Trophoblast cell (in vitro differentiated cells and primary cell): ENCODE measurements around the gene OR10A4.

Experiments used
- DNase-seq, 2 donors: peaks; one replicate each; pipeline ENCODE4 v3.0.0-alpha.2; 2016
- H2AFZ ChIP-seq: 2 replicates; pipeline ENCODE4 v1.6.1; 2013; ENCODE audit warnings: low read length, moderate library complexity, mild to moderate bottlenecking; ENCODE audit not compliant: insufficient read depth, poor library complexity
- H2AK5ac ChIP-seq: 2 replicates; pipeline ENCODE4 v1.6.1; 2013; ENCODE audit warnings: mild to moderate bottlenecking, low read length
- H2BK120ac ChIP-seq: 2 replicates; pipeline ENCODE4 v1.6.1; 2013; ENCODE audit warnings: low read length, mild to moderate bottlenecking, moderate library complexity; ENCODE audit not compliant: insufficient read depth, poor library complexity
- H2BK12ac ChIP-seq: 2 replicates; pipeline ENCODE4 v1.6.1; 2013; ENCODE audit warnings: mild to moderate bottlenecking, low read length, moderate library complexity
- H2BK5ac ChIP-seq: 2 replicates; pipeline ENCODE4 v1.6.1; 2013; ENCODE audit warnings: low read length, low read depth, moderate library complexity, mild to moderate bottlenecking; ENCODE audit not compliant: poor library complexity
- H3K14ac ChIP-seq: 2 replicates; pipeline ENCODE4 v1.6.1; 2013; ENCODE audit warnings: mild to moderate bottlenecking, low read length
- H3K18ac ChIP-seq: 2 replicates; pipeline ENCODE4 v1.6.1; 2013; ENCODE audit warnings: mild to moderate bottlenecking, low read length
- H3K23ac ChIP-seq: 2 replicates; pipeline ENCODE4 v1.6.1; 2013; ENCODE audit warnings: low read length
- H3K27ac ChIP-seq: 2 replicates; pipeline ENCODE4 v1.5.1; 2013; ENCODE audit warnings: low read depth, mild to moderate bottlenecking, inconsistent platforms, low read length, moderate library complexity
- H3K27me3 ChIP-seq: 2 replicates; pipeline ENCODE4 v1.6.1; 2013; ENCODE audit warnings: inconsistent platforms, mild to moderate bottlenecking, low read length, moderate library complexity; ENCODE audit not compliant: insufficient read depth
- H3K36me3 ChIP-seq, 2 experiments: 1 replicate in 1 of 2; 2 replicates in 1 of 2; pipeline ENCODE4 v1.6.1; 2013; ENCODE audit warnings: low read length in 2 of 2, mild to moderate bottlenecking in 2 of 2, moderate library complexity in 1 of 2; ENCODE audit not compliant: insufficient read depth in 2 of 2, control insufficient read depth in 1 of 2
- H3K4ac ChIP-seq: 2 replicates; pipeline ENCODE4 v1.6.1; 2013; ENCODE audit warnings: low read depth, mild to moderate bottlenecking, low read length, moderate library complexity
- H3K4me1 ChIP-seq, 2 experiments: 1 replicate in 1 of 2; 2 replicates in 1 of 2; pipeline ENCODE4 v1.6.1; 2013; ENCODE audit warnings: low read length in 2 of 2, mild to moderate bottlenecking in 2 of 2, moderate library complexity in 1 of 2; ENCODE audit not compliant: insufficient read depth in 2 of 2, control insufficient read depth in 1 of 2
- H3K4me2 ChIP-seq: 2 replicates; pipeline ENCODE4 v1.6.1; 2013; ENCODE audit warnings: inconsistent platforms, mild to moderate bottlenecking, low read length, moderate library complexity
- H3K4me3 ChIP-seq: 2 replicates; pipeline ENCODE4 v1.5.1; 2013; ENCODE audit warnings: mild to moderate bottlenecking, low read depth, low read length, inconsistent platforms
- H3K79me1 ChIP-seq: one replicate; pipeline ENCODE4 v1.6.1; 2013; ENCODE audit warnings: low read length
- H3K79me2 ChIP-seq: 2 replicates; pipeline ENCODE4 v1.6.1; 2013; ENCODE audit warnings: low read length, mild to moderate bottlenecking; ENCODE audit not compliant: control insufficient read depth, insufficient read depth, poor library complexity
- H3K9ac ChIP-seq: 2 replicates; pipeline ENCODE4 v1.6.1; 2013; ENCODE audit warnings: mild to moderate bottlenecking, low read length
- H3K9me3 ChIP-seq: 2 replicates; pipeline ENCODE4 v1.6.1; 2013; ENCODE audit warnings: low read depth, mild to moderate bottlenecking, control low read depth, inconsistent platforms, low read length; ENCODE audit not compliant: insufficient read depth
- H4K12ac ChIP-seq: 2 replicates; pipeline ENCODE4 v1.6.1; 2013; ENCODE audit warnings: low read depth, mild to moderate bottlenecking, low read length, moderate library complexity
- H4K8ac ChIP-seq: 2 replicates; pipeline ENCODE4 v1.6.1; 2013; ENCODE audit warnings: low read depth, mild to moderate bottlenecking, low read length, moderate library complexity
- H4K91ac ChIP-seq: one replicate; pipeline ENCODE4 v1.6.1; 2013; ENCODE audit warnings: low read depth, mild to moderate bottlenecking, low read length, moderate library complexity
- WGBS: extraction: QIAGEN DNeasy Blood & Tissue Kit; methylation state at CpG from one replicate; pipeline ENCODE4 v1.1.7; 2013; ENCODE audit warnings: missing lambda C conversion rate; ENCODE audit not compliant: insufficient read length, insufficient coverage; ENCODE audit errors: extremely low coverage; 5-methylcytosine and 5-hydroxymethylcytosine counted together

Gene OR10A4

DNA sequence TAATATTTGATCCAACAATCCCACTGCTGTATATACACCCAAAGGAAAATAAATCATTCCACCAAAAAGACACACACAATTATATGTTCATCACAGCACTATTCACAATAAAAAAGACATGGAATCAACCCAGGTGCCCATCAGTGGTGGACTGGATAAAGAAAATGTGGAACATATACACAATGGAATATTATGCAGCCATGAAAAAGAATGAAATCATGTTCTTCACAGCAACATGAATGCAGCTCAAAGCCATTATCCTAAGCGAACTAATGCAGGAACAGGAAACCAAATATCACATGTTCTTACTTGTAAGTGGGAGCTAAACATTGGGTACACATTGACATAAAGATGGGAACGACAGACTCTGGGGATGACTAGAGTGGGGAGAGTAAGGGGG, 43.3 kb downstream of the OR10A4 start:
- no peaks in the 10 kb centered on the region for H3K4me1 ChIP-seq
- H3K9ac ChIP-seq, result no peak overlapping the region
- no peaks in the 10 kb centered on the region for H3K9me3 ChIP-seq
- H3K14ac ChIP-seq, result no peak overlapping the region
- no peaks in the 10 kb centered on the region for H3K36me3 ChIP-seq
- H3K27ac ChIP-seq, result no peak overlapping the region
- no peaks in the 10 kb centered on the region for H3K27me3 ChIP-seq
- no peak overlapping the region for H4K91ac ChIP-seq
- H3K23ac ChIP-seq, result no peak overlapping the region
- no peak overlapping the region for H3K4me3 ChIP-seq
- no peak overlapping the region for H4K8ac ChIP-seq
- H3K4me2 ChIP-seq, result no peak overlapping the region
- no peak overlapping the region for H2AFZ ChIP-seq
- H2AK5ac ChIP-seq, result no peak overlapping the region
- no peak for DNase-seq
- no peak overlapping the region for H4K12ac ChIP-seq
- H3K18ac ChIP-seq, result no peak overlapping the region
- no peaks in the 10 kb centered on the region for H3K79me1 ChIP-seq
- WGBS, result no CpG with 5 or more reads among the region's 2 CpGs
- no peaks in the 10 kb centered on the region for H3K79me2 ChIP-seq
- H2BK12ac ChIP-seq, result no peak overlapping the region
- H2BK120ac ChIP-seq, result no peak overlapping the region
- H2BK5ac ChIP-seq, result no peak overlapping the region
- H3K4ac ChIP-seq, result no peak overlapping the region

DNA sequence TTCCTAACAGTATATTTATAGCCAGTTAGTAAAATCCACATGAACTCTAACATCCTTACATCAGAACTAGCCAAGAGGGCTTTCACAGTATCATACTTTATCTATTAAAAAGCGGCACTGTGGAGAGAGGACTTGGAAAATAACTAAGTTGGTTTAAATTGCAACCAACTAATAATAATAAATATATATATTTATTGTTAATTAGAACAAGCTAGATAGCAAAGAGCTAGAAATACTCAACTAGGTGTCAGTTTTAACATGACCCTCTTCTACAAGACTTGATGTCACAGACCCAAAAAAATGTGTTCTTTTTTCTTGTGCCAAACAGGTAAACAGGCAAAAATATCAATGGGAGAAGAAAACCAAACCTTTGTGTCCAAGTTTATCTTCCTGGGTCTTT, 44.3 kb downstream of the OR10A4 start, which contains the start of gene OR2D3:
Gene OR2D3 (plus strand): TSS at position 301 of the 400 bp plus-strand sequence. CDS start 0 bp downstream, at position 301.
- no peak within 1 kb of the TSS for H3K27ac ChIP-seq
- no peak within 1 kb of the TSS for H2BK120ac ChIP-seq
- H2AFZ ChIP-seq, result no peak within 1 kb of the TSS
- H4K91ac ChIP-seq, result no peak within 1 kb of the TSS
- no peak within 1 kb of the TSS for H4K8ac ChIP-seq
- no peak within 1 kb of the TSS for H4K12ac ChIP-seq
- DNase-seq, result no peak
- no peak within 1 kb of the TSS for H3K23ac ChIP-seq
- H3K4ac ChIP-seq, result no peak within 1 kb of the TSS
- no peaks in the 10 kb centered on the region for H3K79me1 ChIP-seq
- no peak within 1 kb of the TSS for H2BK12ac ChIP-seq
- no peaks in the 10 kb centered on the region for H3K9me3 ChIP-seq
- no peak within 1 kb of the TSS for H3K9ac ChIP-seq
- H3K18ac ChIP-seq, result no peak within 1 kb of the TSS
- no peaks in the 10 kb centered on the region for H3K36me3 ChIP-seq
- no peaks in the 10 kb centered on the region for H3K4me1 ChIP-seq
- peak within 1 kb of the TSS; percentile 52 for H3K4me3 ChIP-seq
- no peak within 1 kb of the TSS for H2AK5ac ChIP-seq
- H3K27me3 ChIP-seq, result no peaks in the 10 kb centered on the region
- H2BK5ac ChIP-seq, result no peak within 1 kb of the TSS
- H3K14ac ChIP-seq, result no peak within 1 kb of the TSS
- H3K79me2 ChIP-seq, result no peaks in the 10 kb centered on the region
- no CpG with 5 or more reads among the region's 1 CpG for WGBS
- H3K4me2 ChIP-seq, result no peak within 1 kb of the TSS

DNA sequence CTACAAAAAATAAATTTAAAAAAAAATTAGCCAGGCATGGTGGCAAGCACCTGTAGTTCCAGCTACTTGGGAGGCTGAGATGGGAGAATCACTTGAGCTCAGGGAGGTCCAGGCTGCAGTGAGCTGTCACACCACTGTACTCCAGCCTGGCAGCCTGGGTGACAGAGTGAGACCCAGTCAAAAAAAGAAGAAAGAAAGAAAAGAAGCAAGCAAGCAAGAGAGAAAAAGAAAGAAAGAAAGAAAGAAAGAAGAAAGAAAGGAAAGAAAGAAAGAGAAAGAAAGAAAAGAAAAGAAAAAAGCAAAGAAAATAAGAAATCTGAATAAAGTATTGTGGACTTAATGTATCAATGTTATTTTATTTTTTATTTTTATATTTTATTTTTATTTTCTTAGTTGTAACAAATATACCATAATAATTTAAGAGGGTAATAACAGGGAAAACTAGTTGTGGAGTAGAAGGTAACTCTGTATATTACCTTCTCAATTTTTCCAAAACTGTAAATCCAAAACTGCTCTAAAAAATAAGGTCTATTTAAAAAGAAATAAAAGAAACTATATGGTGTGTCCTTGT, 48.7 kb downstream of the OR10A4 start:
- Histone ChIP-seq H3K27ac (no peak overlapping the region), H4K12ac (no peak overlapping the region), H3K27me3 (no peaks in the 10 kb centered on the region), H2AK5ac (no peak overlapping the region), H3K79me2 (peaks cover 3% of the 10 kb centered on the region), H4K8ac (no peak overlapping the region), H2AFZ (no peak overlapping the region), H3K79me1 (peaks cover 3% of the 10 kb centered on the region), H3K4me1 (peaks cover 0 to 8% of the 10 kb centered on the region in 2 experiments), H3K23ac (no peak overlapping the region), H4K91ac (no peak overlapping the region), H3K36me3 (no peaks in the 10 kb centered on the region), H2BK5ac (no peak overlapping the region), H2BK12ac (no peak overlapping the region), H3K14ac (no peak overlapping the region), H3K4ac (no peak overlapping the region), H3K9me3 (no peaks in the 10 kb centered on the region), H3K4me3 (no peak overlapping the region), H3K4me2 (no peak overlapping the region), H3K9ac (no peak overlapping the region), H2BK120ac (no peak overlapping the region), H3K18ac (no peak overlapping the region)
- no peak for DNase-seq

DNA sequence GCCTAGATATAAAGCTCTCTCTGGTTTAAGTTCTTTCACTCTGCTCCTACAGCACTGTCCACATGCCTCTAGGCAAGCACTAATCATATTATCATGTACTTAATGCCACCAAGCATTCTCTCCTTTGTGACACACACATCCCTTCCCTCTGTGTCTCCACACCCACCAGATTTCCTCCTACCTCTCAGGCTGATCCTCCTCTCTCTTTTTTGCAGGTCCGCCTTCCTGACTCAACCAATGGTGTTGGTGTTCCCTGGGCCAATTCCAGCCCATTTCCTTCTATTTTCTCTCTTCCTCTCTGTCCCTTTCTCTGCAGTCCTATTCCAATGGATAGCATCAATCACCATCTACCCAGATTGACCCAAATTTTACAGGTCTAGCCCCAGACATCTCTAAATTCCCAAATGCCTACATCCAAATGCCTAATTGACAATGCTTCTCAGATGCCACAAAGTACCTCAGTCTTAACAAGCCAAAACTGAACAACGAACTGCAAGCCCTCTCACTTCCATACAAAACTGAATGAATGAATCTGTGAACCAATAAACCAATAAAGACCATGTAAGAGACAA, 49.3 kb downstream of the OR10A4 start:
- H3K36me3 ChIP-seq, result no peaks in the 10 kb centered on the region
- no peak overlapping the region for H2BK12ac ChIP-seq
- H3K79me2 ChIP-seq, result peaks cover 3% of the 10 kb centered on the region
- H3K9ac ChIP-seq, result no peak overlapping the region
- no peak overlapping the region for H3K4me3 ChIP-seq
- no peaks in the 10 kb centered on the region for H3K9me3 ChIP-seq
- H4K8ac ChIP-seq, result peak overlapping the region; percentile 26
- no peak overlapping the region for H3K4ac ChIP-seq
- peaks cover 0 to 8% of the 10 kb centered on the region in 2 experiments for H3K4me1 ChIP-seq
- no peak overlapping the region for H3K14ac ChIP-seq
- H2BK5ac ChIP-seq, result no peak overlapping the region
- WGBS, result no CpG with 5 or more reads among the region's 2 CpGs
- no peak overlapping the region for H3K23ac ChIP-seq
- peaks cover 3% of the 10 kb centered on the region for H3K79me1 ChIP-seq
- H2AFZ ChIP-seq, result no peak overlapping the region
- no peak overlapping the region for H2AK5ac ChIP-seq
- H3K18ac ChIP-seq, result no peak overlapping the region
- H3K4me2 ChIP-seq, result peak overlapping the region; percentile 71
- no peak overlapping the region for H4K12ac ChIP-seq
- DNase-seq, result peak; percentile 35 to 71
- no peak overlapping the region for H4K91ac ChIP-seq
- H3K27ac ChIP-seq, result no peak overlapping the region
- H3K27me3 ChIP-seq, result no peaks in the 10 kb centered on the region
- no peak overlapping the region for H2BK120ac ChIP-seq
